ENCODE data around the gene ITPR1.

The ITPR1 gene

GRCh38 chr3:4729061-4729973 lies 236.2 kb downstream of the ITPR1 start:
- Histone ChIP-seq H3K27me3 (no peaks in the 10 kb centered on the region), H3K9me3 (no peaks in the 10 kb centered on the region), H3K4me3 (ENCODE audit: low read depth, low read length) (no peak overlapping the region), H3K4me1 (no peaks in the 10 kb centered on the region), H3K36me3 (peaks cover 9% of the 10 kb centered on the region; the same call in 1 of the 2 replicates)
- TF ChIP-seq CTCF (IDR thresholded peaks at IDR 0.05; ENCODE audit: low read depth, low read length) = no peak
- DNase-seq = no peak

- no peak for TF ChIP-seq CTCF (IDR thresholded peaks at IDR 0.05; ENCODE audit: low read depth, low read length)
- Histone ChIP-seq H3K27me3 (no peaks in the 10 kb centered on the region), H3K4me1 (no peaks in the 10 kb centered on the region), H3K9me3 (no peaks in the 10 kb centered on the region), H3K4me3 (ENCODE audit: low read depth, low read length) (no peak overlapping the region), H3K36me3 (peaks cover 11% of the 10 kb centered on the region; the same call in 1 of the 2 replicates)
- no peak for DNase-seq
These were observed 237.6 kb downstream of the ITPR1 start for GRCh38 chr3:4730719-4731118.

DNA sequence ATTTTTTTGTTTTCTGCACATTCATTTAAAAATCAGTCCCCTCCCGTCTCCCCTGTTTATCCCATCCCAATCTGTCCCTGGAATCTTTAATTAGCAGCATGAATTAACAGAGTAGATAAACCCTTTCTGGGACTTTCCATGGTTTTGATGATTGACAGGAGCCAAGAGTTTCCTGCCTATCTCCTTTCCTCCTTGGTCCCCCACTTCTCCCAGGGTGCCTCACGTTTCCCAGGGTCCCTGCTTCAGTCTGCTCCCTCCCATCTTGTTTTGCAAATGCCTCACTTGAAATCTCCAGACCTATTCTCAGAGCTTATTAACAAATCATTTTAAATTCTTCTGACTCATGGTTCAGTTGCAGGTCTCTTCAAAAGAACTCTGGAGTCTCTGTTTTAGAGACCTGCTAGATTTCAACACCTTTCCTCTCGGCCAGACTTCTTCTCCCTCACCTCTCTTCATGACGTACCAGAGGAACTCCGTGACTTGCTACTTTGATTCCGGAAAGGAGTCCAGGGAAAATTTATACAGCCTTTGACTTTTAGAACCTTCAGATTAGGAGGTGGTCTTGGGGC lies 238.5 kb downstream of the ITPR1 start:
- Histone ChIP-seq H3K4me3 (ENCODE audit: low read depth, low read length) (no peak overlapping the region), H3K27me3 (no peaks in the 10 kb centered on the region), H3K9me3 (no peaks in the 10 kb centered on the region), H3K36me3 (peaks cover 11% of the 10 kb centered on the region), H3K4me1 (no peaks in the 10 kb centered on the region)
- no peak for DNase-seq
- TF ChIP-seq CTCF (IDR thresholded peaks at IDR 0.05; ENCODE audit: low read depth, low read length) = no peak

DNA sequence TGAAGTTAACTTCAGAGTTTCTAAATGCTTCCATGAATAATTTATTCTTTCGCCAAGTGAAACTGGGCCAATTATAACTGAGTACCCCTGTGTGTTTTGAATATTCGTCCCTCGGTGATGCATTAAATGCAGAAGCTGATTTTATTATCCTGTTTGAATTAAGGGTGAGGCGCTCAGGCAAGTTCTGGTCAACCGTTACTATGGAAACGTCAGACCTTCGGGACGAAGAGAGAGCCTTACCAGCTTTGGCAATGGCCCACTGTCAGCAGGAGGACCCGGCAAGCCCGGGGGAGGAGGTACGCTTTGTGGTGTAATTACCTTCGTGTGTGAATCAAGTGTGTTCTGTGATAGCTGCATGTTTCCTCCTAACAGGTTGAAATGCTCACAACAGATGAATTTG lies 239.8 kb downstream of the ITPR1 start:
- Histone ChIP-seq H3K9me3 (no peaks in the 10 kb centered on the region), H3K36me3 (peaks cover 11% of the 10 kb centered on the region), H3K4me1 (no peaks in the 10 kb centered on the region), H3K27me3 (no peaks in the 10 kb centered on the region), H3K4me3 (ENCODE audit: low read depth, low read length) (no peak overlapping the region)
- TF ChIP-seq CTCF (IDR thresholded peaks at IDR 0.05; ENCODE audit: low read depth, low read length) = no peak
- DNase-seq = no peak

- no peak for TF ChIP-seq CTCF (IDR thresholded peaks at IDR 0.05; ENCODE audit: low read depth, low read length)
- H3K27me3 ChIP-seq = no peaks in the 10 kb centered on the region
- no peak for DNase-seq
- no peaks in the 10 kb centered on the region for H3K9me3 ChIP-seq
- H3K4me3 ChIP-seq (ENCODE audit: low read depth, low read length) = no peak overlapping the region
- H3K36me3 ChIP-seq = peaks cover 11% of the 10 kb centered on the region
- H3K4me1 ChIP-seq = no peaks in the 10 kb centered on the region
These were observed 241.3 kb downstream of the ITPR1 start for GRCh38 chr3:4734454-4734853.

DNA sequence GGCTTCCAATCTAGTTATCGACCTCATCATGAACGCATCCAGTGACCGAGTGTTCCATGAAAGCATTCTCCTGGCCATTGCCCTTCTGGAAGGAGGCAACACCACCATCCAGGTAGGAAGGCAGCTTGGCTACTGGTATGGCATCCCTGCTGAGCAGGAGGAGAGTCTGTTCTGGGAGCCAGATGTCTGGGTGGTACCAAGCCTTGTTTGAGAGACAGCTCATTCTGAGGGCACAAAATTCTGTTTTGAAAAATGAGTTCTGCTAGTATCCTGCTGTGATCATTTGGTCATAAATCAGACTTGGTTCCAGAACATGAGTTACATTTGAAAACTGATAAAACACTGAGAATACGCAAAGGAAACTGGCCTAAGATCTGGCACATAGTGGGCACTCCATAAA lies 242.1 kb downstream of the ITPR1 start:
- no peak for TF ChIP-seq CTCF (IDR thresholded peaks at IDR 0.05; ENCODE audit: low read depth, low read length)
- DNase-seq = no peak
- Histone ChIP-seq H3K9me3 (no peaks in the 10 kb centered on the region), H3K4me3 (ENCODE audit: low read depth, low read length) (no peak overlapping the region), H3K36me3 (peaks cover 11% of the 10 kb centered on the region), H3K4me1 (no peaks in the 10 kb centered on the region), H3K27me3 (no peaks in the 10 kb centered on the region)
